ENCODE measurements around the gene KIAA1217.

GRCh38 chr10:24272374-24272773 is 63.4 kb downstream of the KIAA1217 start:
- TF ChIP-seq CTCF (IDR thresholded peaks at IDR 0.05) (no peak), POLR2A (IDR thresholded peaks at IDR 0.05) (no peak)
